ENCODE measurements around the gene RCAN1.

- TF ChIP-seq, protein P1, sequence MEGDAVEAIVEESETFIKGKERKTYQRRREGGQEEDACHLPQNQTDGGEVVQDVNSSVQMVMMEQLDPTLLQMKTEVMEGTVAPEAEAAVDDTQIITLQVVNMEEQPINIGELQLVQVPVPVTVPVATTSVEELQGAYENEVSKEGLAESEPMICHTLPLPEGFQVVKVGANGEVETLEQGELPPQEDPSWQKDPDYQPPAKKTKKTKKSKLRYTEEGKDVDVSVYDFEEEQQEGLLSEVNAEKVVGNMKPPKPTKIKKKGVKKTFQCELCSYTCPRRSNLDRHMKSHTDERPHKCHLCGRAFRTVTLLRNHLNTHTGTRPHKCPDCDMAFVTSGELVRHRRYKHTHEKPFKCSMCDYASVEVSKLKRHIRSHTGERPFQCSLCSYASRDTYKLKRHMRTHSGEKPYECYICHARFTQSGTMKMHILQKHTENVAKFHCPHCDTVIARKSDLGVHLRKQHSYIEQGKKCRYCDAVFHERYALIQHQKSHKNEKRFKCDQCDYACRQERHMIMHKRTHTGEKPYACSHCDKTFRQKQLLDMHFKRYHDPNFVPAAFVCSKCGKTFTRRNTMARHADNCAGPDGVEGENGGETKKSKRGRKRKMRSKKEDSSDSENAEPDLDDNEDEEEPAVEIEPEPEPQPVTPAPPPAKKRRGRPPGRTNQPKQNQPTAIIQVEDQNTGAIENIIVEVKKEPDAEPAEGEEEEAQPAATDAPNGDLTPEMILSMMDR (IDR thresholded peaks at IDR 0.05; ENCODE audit: insufficient read depth, low read depth, low read length) = no peak
- TF ChIP-seq EZH2 (IDR thresholded peaks at IDR 0.05; ENCODE audit: insufficient read depth, low read length) = no peak
Observed at GRCh38 chr21:34635307-34635706, 20.4 kb upstream of the RCAN1 start.
